NOMO-1 treated with dmso at 0.1 percent for 144 hours (cell line): ENCODE measurements around the gene FKBP2.
"Not testable (repeated sequence)": the region's sequence is repeated elsewhere in the genome, so short reads cannot be mapped to it uniquely, and the experiment has no call there.

ENCODE experiments used
- DNase-seq: peaks from one replicate; lab custom pipeline; 2025; ENCODE audit not compliant: unreplicated experiment; lab: John Stamatoyannopoulos, UW

Gene FKBP2

DNA sequence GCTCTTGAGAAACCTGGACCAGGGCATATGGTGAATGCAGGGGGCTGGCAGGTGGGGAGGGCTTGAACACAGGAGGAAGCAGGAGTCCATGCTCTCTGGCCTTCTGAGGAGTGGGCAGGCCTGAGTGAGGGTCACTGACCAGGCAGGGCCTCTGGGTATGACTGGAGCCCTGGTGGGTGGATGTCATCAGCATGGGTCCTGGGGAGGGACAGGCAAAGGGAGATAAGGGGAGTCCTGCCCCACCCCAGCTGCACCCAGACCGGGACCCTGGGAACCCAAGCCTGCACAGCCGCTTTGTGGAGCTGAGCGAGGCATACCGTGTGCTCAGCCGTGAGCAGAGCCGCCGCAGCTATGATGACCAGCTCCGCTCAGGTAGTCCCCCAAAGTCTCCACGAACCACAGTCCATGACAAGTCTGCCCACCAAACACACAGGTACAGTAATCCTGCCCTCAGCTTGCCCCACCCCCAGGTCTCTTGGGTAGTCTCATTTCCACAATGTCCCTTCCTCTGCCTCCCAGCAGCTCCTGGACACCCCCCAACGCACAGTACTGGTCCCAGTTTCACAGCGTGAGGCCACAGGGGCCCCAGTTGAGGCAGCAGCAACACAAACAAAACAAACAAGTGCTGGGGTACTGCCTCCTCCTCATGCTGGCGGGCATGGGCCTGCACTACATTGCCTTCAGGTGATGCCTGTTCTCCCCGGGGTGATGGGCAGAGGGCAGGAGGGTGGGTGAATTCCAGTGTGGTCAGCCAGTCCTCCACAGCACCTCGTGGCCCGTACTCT, 8.5 kb upstream of the FKBP2 start:
- no peak for DNase-seq

DNA sequence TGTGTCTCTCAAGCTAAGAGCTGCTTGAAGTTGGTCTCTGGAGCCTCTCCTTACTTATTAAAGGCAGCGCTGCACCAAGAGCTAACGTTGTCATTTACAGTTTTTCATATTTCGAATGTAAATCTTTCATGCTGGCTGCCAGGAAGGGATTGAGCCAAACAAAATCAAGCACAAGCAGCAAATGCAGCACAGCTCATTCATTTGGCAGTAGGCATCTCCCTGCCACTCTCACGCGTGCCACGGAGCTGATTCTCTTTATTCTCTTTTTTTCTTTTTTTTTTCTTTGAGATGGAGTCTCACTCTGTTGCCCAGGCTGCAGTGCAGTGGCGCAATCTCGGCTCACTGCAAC, 8.0 kb upstream of the FKBP2 start:
- DNase-seq, result no peak

DNA sequence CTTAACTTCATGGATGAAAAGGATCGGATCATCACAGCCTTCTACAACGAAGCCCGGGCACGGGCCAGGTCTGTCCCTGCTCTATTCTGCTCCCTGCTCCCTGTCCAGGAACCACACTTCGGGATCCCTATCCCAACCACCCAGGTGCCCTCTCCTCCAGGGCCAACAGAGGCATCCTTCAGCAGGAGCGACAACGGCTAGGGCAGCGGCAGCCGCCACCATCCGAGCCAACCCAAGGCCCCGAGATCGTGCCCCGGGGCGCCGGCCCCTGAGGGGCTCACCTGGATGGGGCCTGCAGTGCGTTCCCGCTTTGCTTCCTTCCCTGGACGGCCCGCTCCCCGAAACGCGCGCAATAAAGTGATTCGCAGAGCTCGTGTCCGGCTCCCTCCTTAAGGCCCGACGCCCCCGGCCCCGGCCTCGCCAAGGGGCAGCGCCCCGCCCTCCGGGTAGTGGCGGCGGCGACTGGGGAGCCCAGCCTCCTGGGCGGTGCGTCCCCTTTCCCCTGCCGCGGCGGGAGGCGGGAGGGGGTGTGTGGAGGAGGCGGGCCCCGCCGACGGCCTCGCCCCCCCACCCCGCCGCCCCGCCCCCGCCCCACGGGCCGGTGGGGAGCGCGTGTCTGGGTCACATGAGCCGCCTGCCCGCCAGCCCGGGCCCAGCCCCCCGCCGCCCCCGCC, 6.8 kb upstream of the FKBP2 start, which contains the start of gene VEGFB:
Gene VEGFB, plus strand, starts transcription at position 672 of the 674 bp plus-strand sequence. CDS start 250 bp downstream, outside the sequence.
- peak; percentile 39 for DNase-seq

DNA sequence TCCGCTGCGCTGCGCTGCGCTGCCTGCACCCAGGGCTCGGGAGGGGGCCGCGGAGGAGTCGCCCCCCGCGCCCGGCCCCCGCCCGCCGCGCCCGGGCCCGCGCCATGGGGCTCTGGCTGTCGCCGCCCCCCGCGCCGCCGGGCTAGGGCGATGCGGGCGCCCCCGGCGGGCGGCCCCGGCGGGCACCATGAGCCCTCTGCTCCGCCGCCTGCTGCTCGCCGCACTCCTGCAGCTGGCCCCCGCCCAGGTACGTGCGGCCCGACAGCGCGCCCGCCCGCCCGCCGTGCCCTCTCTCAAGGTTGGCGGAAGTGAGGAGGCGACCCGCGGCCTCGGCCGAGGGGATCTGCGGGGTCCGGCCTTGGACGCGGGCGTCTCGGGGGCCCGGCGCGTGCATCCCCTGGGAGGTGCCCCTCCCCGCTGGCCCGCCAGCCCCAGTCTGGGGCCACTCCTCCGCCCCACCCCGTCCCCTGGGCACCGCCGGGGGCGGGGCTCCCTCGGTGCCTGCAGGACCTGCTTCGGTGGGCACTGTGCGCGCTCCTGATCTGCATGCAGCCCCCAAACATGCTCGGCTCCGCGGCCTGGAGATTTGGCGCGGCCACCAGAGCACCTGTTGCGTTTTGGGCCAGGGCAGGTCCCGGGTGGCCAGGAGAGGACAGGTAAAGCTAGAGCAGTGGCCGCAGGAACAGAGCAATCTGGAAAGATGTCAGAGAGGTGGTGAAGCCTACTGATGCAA, 6.1 kb upstream of the FKBP2 start:
- DNase-seq, result no peak

DNA sequence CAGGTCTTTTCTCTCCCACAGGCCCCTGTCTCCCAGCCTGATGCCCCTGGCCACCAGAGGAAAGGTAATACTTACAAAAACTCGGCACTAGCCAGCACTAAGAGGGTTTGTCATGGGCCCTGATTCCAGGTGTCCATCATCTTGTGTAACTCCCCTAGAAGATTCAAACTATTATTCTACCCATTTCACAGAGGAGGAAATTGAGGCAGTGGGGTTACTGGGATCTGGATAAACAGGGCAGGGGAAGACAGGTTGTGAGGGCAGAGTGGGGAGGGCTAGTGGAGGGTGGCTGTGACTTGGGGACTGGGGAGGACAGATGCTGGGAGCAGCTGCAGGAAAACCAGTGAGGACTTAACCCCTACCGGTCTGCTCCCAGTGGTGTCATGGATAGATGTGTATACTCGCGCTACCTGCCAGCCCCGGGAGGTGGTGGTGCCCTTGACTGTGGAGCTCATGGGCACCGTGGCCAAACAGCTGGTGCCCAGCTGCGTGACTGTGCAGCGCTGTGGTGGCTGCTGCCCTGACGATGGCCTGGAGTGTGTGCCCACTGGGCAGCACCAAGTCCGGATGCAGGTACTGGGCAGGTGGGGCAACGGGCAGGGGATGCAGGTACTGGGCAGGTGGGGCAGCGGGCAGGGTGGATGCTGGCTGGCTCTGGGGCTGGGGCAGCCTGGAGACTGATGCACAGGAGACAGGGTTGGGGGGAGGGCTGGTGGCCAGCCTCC, 5.3 kb upstream of the FKBP2 start:
- DNase-seq, result no peak

DNA sequence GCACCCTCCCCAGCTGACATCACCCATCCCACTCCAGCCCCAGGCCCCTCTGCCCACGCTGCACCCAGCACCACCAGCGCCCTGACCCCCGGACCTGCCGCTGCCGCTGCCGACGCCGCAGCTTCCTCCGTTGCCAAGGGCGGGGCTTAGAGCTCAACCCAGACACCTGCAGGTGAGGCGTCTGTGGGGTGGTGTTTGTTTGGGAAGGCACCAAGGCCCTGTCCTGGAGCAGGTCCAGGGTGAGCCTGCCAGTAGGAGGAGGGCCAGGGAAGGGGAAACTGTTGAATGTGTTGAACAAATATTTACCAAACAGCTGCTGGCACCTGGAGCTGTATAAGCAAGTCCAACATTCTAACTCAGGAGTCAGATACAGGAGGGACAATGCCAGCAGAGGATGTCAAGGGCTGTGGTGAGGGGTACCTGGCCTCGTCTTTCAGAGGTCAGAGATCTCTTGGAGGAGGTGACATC, 3.4 kb upstream of the FKBP2 start:
- no peak for DNase-seq

DNA sequence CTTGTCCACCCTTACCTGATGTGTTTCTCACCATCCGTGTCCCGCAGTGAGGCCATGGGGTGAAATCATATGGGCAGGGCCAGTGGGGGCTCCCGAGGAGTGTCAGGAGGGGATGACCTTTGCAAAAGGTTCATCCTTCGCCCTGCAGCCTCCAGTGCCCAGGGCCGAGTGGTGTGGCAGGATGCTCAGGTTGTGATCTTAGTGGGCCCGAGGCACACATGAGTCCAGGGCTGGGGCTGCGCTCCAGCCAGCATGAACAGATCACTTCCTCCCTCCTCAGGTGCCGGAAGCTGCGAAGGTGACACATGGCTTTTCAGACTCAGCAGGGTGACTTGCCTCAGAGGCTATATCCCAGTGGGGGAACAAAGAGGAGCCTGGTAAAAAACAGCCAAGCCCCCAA, 2.8 kb upstream of the FKBP2 start:
- no peak for DNase-seq

DNA sequence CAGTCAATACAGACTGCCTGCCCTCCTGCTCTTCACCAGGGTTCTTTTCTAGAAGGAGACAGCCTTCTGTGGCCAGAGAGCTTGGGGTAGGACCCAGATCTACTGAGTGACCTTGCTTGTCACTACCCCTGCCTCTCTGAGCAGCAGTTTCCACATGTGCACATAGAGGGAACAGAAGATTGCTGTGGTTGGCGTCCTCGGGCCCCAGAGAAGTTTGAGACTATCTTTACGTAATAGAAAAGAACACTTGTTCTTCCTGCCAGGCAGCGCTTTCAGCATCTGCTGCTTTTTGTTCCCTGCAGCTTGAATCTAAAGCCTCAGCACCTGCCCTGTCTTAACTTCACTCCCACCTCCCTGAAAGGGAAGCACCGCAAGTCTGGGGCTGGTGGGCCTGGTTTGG, 1.9 kb upstream of the FKBP2 start:
- DNase-seq, result peak; percentile 73

DNA sequence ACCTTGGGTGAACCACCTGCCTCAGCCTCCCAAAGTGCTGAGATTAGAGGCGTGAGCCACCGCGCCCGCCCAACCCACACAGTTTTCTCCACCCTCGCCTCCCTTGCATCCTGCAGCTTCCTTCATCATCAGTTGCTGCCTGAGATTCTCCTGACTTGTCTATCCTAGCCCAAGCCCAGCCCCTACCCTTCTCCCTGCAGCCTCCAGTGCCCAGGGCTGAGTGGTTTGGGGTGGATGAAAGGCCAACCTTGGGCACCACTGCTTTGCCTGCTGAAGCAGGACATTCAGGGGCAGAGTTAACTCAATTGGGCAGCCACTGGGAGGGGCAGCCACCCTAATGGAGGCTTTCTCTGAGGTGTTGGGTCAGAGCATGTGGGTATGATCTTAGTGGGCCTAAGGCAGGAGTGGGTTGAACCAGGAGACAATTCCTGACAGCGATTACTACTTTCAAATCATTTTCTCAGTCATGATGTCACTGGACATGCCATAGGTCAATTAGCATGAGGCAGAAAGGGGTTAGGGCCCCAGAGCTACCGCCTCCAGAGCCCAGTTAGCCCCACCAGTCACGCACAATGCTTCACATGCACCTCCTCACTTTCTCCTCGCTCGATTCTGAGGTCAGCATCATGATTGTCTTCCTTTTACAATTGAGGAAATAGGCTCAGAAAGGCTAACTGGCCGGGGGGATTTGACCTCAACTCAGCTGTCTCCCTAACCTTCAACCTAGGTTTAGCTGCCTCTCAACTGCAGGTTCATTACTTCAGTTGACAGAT, 1.0 kb upstream of the FKBP2 start:
- DNase-seq, result peak; percentile 98

DNA sequence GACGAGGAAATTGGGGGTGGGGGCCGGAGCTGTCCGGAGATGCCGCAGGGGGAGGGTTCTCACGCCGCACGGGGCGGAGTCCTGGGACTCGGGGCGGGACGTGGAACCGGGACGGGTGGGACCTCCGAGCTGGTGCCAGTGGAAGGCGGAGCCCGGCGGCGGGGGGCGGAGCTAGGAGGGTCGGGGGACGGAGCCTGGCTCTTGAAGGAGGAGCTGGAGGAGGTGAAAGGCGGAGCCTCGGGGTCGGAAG, 271 bp downstream of the FKBP2 start:
- no peak for DNase-seq

DNA sequence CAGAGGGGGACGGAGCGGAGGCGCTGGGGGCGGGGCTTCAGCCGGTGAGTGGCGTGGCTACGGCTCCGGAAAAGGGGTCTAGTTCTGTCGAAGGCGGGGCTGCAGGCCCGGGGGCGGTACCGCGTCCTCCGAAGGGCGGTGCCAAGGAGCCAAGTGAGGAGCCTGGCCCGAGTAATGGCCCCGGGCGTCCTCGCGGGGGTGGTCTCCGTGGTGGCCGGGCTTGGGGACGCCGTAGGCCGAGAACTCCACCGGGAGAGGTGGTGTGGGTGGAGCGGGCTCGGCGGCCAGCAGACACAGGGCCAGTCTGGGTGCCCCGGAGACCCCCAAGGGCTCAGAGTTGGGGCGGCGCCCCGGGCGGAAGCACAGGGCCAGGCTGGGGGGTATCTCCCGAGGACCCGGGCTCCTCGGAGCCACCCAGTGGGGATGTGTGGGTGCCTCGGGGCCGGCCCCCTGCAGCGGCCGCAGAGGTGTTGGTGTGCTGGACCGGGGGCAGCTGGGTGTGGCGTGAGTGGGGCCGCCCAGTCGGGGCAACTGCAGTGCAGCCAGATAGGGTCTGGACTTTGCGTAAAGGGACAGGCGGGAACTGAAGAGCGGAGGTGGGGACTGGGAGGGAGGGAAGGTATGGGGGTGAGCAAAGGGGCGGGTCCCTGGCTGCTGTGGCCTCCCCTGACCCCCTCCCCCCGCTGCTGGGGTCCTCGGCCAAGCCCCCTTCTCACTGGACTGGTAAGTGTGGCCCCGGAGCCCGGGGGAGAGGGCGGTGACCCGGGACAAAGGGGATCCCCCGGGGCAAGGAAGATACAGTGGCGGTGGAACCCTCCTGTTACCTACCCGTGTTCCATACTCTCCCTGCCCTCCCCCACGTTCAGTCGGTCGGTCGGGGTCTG, 838 bp downstream of the FKBP2 start:
- peak; percentile 98 for DNase-seq

DNA sequence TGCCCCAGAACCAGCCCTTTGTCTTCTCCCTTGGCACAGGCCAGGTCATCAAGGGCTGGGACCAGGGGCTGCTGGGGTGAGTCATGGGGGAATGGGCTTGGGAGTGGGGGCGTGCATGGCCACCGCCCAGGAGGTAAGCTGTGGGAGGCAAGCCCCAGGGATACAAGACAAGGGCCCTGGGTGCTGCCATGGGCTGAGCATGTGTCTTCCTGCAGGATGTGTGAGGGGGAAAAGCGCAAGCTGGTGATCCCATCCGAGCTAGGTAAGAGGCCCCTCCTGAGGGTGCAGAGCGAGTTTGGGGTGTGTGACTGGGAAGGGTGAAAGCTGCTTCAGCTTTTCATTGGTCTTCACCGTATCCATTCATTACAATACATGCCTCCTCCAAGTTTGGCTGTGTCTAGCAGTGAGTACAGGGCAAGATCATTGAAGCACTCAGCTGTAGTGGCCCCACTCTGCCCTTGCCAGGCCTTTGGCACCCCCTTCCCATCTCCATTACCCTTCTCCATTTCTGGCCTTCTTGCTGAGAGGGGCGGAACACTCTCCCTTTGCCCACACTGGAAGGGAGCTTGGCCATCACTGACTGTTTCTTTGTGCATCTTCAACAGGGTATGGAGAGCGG, 2.5 kb downstream of the FKBP2 start:
- no peak for DNase-seq

DNA sequence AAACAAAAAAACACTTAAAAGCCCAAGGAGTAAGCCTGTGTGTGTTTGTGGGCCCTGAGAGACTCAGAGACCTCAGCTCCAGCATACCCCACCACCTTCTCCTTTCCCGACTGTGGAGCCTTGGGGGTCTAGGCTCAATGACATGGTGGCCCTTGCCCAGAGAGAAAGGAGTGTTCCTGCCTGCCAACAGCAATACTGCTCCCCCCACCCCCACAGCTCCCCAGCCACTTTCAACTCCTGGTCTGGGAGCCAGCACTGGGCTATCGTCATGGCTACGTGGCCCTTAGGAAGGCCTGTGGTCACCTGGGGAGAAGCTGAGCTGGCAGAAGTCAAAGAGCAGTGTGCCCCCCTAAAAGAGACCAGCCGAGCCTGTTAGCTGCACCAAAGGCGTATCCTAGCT, 3.2 kb downstream of the FKBP2 start:
- DNase-seq, result no peak

DNA sequence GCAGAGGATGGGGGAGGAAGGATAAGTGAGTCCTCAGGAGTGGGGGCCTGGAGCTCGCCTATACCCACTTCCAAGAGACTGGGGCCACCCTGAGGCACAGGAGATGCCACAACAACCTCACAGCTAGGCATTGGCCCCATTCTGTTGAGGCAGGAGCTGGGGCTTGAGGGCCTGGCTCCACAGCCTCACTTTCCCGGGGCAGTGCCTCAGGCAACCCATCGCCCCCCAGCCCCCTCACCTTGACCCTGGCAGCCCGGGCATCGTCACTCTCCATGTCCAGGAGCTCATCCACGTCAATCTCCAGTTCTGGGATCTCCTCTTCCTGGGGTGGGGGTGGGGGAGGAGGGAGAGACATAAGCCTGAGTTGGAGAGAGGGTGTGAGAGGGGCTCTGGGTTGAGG, 4.1 kb downstream of the FKBP2 start:
- no peak for DNase-seq

DNA sequence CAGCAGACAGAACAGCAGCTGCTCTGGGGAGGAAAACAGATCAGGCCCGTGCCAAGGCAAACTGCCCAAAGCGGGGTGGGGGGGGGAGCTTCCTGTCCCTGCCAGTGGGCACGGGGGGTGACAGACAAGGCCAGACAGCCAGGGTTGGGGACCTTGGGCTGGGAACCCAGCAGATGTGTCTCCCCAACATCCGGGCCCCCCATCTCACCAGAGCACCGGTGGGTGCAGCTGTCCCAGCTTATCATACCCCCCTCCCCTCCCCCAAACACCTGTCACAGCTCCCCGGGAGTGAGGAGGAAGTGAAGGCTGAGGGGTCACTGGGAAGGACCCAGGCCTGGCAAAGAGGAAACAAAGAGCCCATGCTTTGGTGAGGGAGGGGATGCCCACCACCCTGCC, 4.5 kb downstream of the FKBP2 start:
- DNase-seq, result no peak

DNA sequence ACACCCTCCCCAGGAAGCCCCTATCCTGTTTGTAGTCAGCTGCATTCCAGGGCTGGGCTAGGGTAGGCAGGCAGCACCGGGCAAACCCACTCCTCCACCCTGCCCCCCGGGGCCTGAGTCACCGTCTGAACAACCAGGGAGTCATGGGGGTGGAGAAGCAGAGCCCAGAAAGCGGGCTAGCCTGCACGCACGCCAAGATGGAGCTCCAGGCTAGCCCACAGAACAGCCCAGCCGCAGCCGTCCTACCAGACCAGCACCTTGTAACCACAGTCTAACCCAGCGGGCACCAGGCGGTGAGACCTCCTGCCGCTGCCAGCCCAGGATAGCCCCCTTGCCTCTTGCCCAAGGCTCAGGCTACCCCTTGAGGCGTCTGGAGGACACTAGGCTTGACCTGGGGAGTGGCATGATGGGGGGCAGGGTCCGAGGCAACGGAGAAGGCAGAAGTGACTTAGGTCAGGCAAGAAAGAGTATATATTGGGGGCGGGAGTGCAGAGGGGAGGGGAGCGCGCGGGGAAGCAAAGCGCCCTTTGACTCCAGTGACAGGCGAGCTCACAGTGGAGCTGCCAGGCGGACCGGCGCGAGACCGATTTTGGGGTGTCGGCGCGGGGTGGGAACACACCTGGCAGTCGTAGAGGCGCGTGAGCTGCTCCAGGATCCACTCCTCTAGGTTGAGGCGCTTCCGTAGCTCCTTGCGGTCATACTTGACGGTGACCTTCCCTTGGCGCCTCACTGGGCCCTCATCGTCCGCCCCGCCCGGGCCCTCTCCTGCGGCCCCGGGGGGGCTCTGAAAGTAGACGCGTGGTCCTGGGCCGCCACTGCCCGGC, 5.1 kb downstream of the FKBP2 start:
- peak; percentile 34 for DNase-seq

DNA sequence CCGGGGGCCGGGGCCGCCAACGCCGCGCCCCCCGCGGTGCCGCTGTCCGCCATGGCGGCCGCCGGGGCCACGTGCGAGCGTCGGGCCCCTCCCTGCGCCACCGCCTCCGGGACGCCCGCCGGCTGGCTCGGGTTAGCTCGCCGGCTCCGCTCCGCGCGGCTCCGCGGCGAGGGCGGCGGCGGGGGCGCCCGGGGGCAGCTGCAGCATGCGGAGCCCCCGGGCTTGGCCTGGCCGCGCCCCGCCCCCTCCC, 5.7 kb downstream of the FKBP2 start:
- not testable (repeated sequence) for DNase-seq

DNA sequence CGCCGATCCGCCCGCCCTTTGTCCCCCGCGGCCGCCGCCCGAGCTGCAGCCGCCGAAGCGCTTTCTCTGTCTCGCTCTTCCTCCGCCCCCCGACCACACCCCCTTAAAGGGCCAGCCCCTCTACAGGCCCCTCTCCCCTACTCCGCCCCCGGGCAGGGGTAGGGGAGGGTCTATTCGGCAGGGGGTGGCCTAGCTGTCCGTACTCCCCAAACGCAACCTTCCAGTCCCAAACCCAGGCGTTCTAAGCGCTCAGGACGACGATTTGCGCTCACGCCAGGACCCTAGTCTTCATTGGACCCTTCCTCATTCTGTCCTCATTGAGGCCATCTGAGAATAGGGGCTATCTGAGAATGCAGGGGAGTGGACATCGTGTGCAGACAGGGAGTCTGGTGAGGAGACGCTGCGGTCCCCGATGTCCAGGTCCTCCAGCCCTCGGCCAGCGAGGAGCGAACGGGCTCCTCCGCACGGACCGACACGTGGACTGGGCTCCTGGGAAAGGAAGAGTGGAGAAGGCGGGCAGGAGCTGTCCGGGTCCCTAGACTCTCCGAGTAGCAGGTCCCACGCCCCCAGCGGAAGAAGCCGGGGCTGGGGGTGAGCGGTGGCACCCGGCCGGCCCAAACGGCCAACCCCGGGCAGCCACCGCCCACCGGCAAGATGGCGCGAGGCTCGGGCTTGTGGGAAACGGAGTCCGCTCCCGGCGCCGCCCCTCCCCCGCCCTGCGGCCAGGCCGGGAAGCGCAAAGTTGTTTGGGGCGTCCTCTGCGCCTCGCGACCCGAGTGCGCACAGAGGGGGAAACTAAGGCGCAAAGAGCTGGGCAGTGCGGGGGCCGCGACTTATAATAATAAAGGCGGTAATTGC, 6.2 kb downstream of the FKBP2 start, which contains the start of gene PPP1R14B:
Gene PPP1R14B, minus strand, starts transcription at position 73 of the 858 bp plus-strand sequence. CDS start 270 bp downstream, outside the sequence.
- DNase-seq, result peak; percentile 84
